Neuron (in vitro differentiated cells): ENCODE measurements around the gene MAP3K15.
A peak's percentile ranks its signal among the peaks of the same experiment; 100 is the strongest.

Source experiments
- H2AFZ ChIP-seq: one replicate; pipeline ENCODE4 v1.6.1; 2013; ENCODE audit warnings: low read depth, mild to moderate bottlenecking, inconsistent platforms, low read length, moderate library complexity
- H3K27me3 ChIP-seq: one replicate; pipeline ENCODE4 v1.6.1; 2013; ENCODE audit warnings: low read length; ENCODE audit not compliant: insufficient read depth
- H3K36me3 ChIP-seq: one replicate; pipeline ENCODE4 v1.6.1; 2013; ENCODE audit warnings: low read length; ENCODE audit not compliant: insufficient read depth
- H3K4me1 ChIP-seq: one replicate; pipeline ENCODE4 v1.6.1; 2013; ENCODE audit warnings: low read length; ENCODE audit not compliant: insufficient read depth
- H3K4me3 ChIP-seq: 2 replicates; pipeline ENCODE4 v1.5.1; 2013; ENCODE audit warnings: mild to moderate bottlenecking, low read length, moderate library complexity
- H3K9me3 ChIP-seq: one replicate; pipeline ENCODE4 v1.6.1; 2013; ENCODE audit warnings: low read length

The MAP3K15 gene

DNA sequence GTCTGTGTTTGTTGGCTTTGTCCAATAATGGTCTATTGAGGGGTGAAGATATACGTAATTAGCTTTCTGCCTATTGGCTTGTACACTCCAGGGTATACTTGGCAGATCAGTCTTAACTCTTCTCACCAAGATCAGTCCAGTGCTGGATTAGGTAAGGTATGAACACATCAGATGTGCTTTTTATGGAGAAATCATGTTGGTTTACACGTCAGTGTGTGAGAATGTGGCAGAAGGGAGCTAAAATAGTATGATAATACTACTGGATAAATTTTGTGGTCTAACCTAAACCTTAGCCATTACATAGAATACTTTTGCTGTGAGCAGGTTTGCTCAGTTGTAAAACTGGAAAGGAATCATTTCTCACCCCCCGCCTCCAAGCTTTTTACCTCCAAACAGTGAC is 167.4 kb downstream of the MAP3K15 start:
- Histone ChIP-seq H3K27me3 (no peaks in the 10 kb centered on the region), H3K4me1 (peaks cover 8% of the 10 kb centered on the region), H3K36me3 (peaks cover 19% of the 10 kb centered on the region), H3K9me3 (no peaks in the 10 kb centered on the region), H2AFZ (no peak overlapping the region), H3K4me3 (no peak overlapping the region)

DNA sequence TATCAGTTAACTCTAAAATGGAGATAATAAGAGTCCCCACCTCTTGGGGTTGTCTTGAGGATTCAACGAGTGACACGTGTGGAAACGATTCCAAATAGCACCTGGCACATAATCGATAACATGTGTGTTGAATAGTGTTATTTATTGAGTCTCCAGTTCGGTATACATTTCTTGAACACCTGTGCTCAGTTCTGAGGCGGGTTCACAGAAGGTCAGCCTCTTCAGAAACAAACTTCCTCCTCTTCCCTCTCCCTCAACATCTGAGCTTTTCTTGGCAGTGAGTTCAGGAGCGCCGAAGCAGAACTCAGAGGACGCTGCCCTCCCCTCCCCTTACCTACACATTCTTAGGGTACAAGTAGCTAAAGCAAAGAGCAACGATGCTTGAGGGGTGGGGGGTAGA is 170.6 kb downstream of the MAP3K15 start:
- peaks cover 15% of the 10 kb centered on the region for H3K4me1 ChIP-seq
- peaks cover 1% of the 10 kb centered on the region for H3K36me3 ChIP-seq
- H3K4me3 ChIP-seq = peak overlapping the region; percentile 66
- H2AFZ ChIP-seq = no peak overlapping the region
- H3K27me3 ChIP-seq = no peaks in the 10 kb centered on the region
- H3K9me3 ChIP-seq = no peaks in the 10 kb centered on the region

DNA sequence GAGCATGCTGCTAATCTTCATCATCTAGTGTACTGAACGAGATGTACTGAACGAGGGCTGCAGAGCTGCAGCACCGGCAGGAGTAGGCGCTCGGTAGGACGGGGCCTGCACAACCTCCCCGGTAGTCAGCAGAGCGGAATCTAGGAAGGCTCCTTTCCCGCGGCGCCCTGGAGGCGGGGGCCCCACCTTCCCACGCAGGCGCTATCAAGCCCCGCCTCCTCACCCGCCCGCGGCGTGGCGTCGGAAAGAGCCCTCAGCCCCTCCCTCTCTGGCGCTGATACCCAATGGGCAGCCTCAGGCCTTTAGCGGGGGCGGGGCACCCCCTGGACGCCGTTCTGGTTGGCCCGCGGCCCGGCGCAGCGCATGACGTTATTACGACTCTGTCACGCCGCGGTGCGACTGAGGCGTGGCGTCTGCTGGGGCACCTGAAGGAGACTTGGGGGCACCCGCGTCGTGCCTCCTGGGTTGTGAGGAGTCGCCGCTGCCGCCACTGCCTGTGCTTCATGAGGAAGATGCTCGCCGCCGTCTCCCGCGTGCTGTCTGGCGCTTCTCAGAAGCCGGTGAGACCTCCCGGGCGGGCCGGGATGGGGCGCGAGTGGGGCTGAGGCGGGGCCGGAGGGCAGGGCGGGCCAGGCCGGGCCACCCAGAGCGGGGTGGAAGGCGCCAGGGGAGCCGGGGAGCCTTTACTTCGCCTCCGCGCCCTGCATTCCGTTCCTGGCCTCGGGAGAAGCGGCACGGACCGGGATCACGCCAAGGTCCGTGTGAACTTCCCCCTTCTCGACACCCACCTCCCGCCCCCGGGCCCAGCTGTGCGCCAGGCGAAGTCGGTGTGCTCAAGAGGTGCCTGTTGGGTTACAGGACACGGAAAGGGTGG is 171.5 kb downstream of the MAP3K15 start, which contains the start of gene PDHA1:
PDHA1 (plus strand) TSS at position 393 of the 874 bp plus-strand sequence; CDS start at position 504, 111 bp downstream.
- no peaks in the 10 kb centered on the region for H3K27me3 ChIP-seq
- no peaks in the 10 kb centered on the region for H3K36me3 ChIP-seq
- H2AFZ ChIP-seq = peak within 1 kb of the TSS; percentile 7
- H3K9me3 ChIP-seq = no peaks in the 10 kb centered on the region
- peaks cover 15% of the 10 kb centered on the region for H3K4me1 ChIP-seq
- peak within 1 kb of the TSS; percentile 66 for H3K4me3 ChIP-seq

DNA sequence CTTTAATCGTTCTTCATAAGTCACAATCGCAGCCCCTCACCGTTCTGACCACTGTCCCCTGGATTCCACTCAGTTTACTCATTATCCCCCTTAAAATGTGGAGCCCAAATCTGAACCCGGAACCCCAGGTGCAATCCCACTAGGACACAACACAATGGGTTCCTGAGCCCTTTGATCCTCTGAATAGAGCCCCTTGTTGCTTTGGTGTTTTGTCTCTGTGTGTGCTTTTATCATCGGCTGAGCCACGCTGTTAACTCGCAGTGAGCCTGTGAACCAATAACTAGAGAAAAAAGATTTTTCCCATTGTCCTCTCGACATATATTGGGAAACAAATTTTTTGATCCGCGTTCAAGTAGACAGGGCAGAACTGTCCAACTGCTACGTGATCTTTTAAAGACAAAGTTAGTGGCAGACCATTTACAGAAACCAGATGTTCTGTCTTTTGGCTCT is 172.2 kb downstream of the MAP3K15 start:
- peak overlapping the region; percentile 66 for H3K4me3 ChIP-seq

DNA sequence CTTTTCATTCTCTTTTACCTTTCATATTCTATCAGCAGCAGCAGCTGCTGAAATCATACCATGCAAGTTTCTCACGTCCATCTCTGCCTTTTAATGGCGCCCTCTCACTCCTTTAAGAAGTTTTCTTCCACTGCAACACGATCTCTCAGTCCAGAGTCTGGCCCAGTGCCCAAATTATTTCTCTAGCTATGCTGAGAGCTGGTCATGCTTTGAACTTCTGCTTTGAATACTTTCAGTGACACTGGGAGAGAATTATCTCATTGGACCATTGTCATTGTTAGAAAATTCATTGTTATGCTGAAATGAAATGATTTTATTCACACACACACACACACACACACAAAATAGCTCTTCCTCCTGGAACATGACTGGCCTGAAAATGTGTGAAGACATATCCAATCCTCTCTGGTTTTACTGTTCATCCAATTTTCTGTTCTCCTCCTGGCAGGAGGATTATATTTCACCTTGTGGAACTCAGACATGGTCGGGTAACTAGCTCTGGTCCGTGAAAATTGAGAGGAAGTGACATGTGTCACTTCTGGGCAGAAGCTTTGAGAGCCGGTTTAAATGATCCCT is 172.9 kb downstream of the MAP3K15 start:
- H3K36me3 ChIP-seq = no peaks in the 10 kb centered on the region
- H3K9me3 ChIP-seq = no peaks in the 10 kb centered on the region
- peak overlapping the region; percentile 7 for H2AFZ ChIP-seq
- H3K27me3 ChIP-seq = no peaks in the 10 kb centered on the region
- peak overlapping the region; percentile 66 for H3K4me3 ChIP-seq
- H3K4me1 ChIP-seq = peaks cover 15% of the 10 kb centered on the region

More for the DNA sequence above, 172.2 kb downstream of the MAP3K15 start:
- Histone ChIP-seq H3K27me3 (no peaks in the 10 kb centered on the region), H3K9me3 (no peaks in the 10 kb centered on the region), H3K4me1 (peaks cover 15% of the 10 kb centered on the region), H3K36me3 (no peaks in the 10 kb centered on the region), H2AFZ (peak overlapping the region; percentile 7)

DNA sequence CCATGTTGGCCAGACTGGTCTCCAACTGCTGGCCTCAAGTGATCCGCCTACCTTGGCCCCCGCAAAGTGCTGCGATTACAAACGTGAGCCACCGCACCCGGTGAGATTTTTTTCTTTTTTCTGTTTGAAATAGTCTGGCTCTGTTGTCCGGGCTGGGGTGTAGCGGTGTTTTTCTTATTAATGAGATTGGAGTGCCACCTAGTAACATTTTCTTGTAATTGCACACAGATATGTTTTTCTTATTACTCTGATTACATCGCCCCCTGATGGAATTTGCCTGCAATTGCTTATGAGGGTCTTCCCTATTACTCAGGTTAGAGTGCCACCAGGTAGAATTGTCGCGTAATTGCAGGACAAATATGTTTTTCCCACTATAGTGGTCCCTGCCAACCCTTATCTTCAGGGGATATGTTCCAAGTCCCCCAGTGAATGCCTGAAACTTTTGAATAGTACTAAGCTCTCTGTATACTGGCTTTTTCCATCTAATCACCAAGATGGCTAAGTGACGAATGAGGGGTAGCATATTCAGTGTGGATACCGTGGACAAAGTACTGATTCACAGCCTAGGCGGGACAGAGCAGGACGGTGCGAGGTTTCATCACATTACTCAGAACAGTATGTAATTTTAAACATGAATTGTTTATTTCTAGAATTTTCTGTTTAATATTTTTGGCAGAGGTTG is 180.2 kb downstream of the MAP3K15 start:
- Histone ChIP-seq H3K4me1 (no peaks in the 10 kb centered on the region), H3K27me3 (peaks cover 13% of the 10 kb centered on the region), H3K9me3 (peaks cover 3% of the 10 kb centered on the region), H3K4me3 (no peak overlapping the region), H3K36me3 (no peaks in the 10 kb centered on the region), H2AFZ (no peak overlapping the region)

DNA sequence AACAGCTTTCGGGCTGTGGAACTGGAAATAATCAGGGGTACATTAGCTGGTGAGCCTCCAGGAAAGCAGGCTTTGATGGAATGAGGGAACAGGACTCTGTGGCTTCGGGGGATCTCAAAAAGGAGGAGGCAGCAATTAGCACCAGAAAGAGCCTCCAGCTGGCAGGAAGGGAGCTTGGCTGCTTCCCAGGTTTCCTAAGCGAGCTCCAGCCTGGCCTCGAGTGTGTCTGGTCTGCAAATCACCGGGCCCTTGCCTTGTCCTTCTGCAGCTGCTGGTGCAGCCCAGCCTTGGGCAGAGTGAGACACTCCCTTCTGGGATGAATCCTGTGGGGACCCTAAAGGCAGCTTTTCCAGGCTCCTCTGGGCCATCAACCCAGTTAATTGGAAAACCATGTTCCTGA is 182.3 kb downstream of the MAP3K15 start:
- H3K4me1 ChIP-seq = no peaks in the 10 kb centered on the region
- no peak overlapping the region for H3K4me3 ChIP-seq
- peaks cover 3% of the 10 kb centered on the region for H3K9me3 ChIP-seq
- H3K36me3 ChIP-seq = no peaks in the 10 kb centered on the region
- H2AFZ ChIP-seq = no peak overlapping the region
- peaks cover 13% of the 10 kb centered on the region for H3K27me3 ChIP-seq

DNA sequence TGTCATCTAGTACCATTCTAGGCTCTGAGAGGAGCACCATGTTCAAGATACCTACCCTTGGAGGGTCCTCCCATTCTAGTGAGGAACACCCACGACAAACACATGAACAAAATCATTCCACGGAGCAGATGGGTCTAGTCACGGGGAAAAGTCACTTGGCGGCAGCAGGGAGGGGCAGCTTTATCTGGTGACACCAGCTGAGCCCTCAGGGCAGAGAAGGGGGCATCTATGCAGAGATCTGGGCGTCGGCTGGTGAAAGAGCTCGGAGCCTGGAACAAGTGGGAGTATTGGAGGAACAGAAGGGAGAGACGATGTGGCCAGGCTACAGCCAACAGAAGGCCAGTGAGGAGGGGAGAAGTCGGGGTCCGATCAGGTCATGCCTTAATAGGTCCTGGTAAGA is 183.5 kb downstream of the MAP3K15 start:
- H3K27me3 ChIP-seq = peaks cover 13% of the 10 kb centered on the region
- no peaks in the 10 kb centered on the region for H3K36me3 ChIP-seq
- H3K9me3 ChIP-seq = peaks cover 3% of the 10 kb centered on the region
- no peaks in the 10 kb centered on the region for H3K4me1 ChIP-seq
- no peak overlapping the region for H3K4me3 ChIP-seq
- no peak overlapping the region for H2AFZ ChIP-seq

DNA sequence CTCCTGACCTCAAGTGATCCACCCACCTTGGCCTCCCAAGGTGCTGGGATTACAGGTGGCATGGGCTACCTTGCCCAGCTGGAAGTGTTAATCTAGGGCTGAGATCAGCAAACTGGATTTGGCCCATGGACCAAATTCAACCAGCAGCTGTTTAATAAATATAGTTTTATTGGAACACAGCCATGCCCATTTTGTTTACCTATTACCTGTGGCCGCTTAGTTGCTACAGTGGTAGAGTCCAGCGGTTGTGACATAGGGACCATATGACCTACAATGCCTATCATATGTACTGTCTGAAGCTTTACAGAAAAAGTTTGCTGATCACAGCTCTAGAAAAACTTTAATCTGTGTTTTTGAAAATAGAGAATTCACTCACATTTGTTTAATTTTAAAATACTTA is 188.7 kb downstream of the MAP3K15 start:
- Histone ChIP-seq H2AFZ (no peak overlapping the region), H3K27me3 (peaks cover 6% of the 10 kb centered on the region), H3K9me3 (no peaks in the 10 kb centered on the region), H3K4me1 (no peaks in the 10 kb centered on the region), H3K36me3 (no peaks in the 10 kb centered on the region), H3K4me3 (no peak overlapping the region)
